Lung (tissue), 12 donors: Measurements from ENCODE around the gene FBXL17. TPM values are rescaled to one million over a fixed set of nuclear protein-coding genes. Genes with fewer than 3 reads are reported as not detected.

Source experiments
- ATAC-seq: fragments of 200-7000 bp; cut with Tn5 transposase; one replicate; pipeline ENCODE4 v1.9.1; 2020; ENCODE audit warnings: moderate number of reproducible peaks; ENCODE audit not compliant: insufficient read depth, low FRiP score
- DNase-seq, 3 donors: peaks; one replicate each; pipeline ENCODE4 v3.0.0-alpha.2; 2013 to 2017
- H3K27ac ChIP-seq, 2 donors: one replicate each; pipeline ENCODE4 v1.5.1; 2013; ENCODE audit warnings: mild to moderate bottlenecking in 2 of 2, moderate library complexity in 2 of 2, control low read depth in 1 of 2, inconsistent platforms in 1 of 2, low read depth in 1 of 2, low read length in 1 of 2
- H3K27me3 ChIP-seq, 3 donors: one replicate each; pipeline ENCODE4 v1.5.1; 2013; ENCODE audit warnings: low read length in 2 of 3; ENCODE audit not compliant: control insufficient read depth in 3 of 3, insufficient read depth in 3 of 3
- H3K36me3 ChIP-seq, 4 donors: one replicate each; pipeline ENCODE4 v1.5.1; 2013; ENCODE audit warnings: low read length in 4 of 4, mild to moderate bottlenecking in 1 of 4, moderate library complexity in 1 of 4; ENCODE audit not compliant: control insufficient read depth in 4 of 4, insufficient read depth in 4 of 4
- H3K4me1 ChIP-seq, 5 donors: one replicate each; pipeline ENCODE4 v1.5.1; 2013; ENCODE audit warnings: low read length in 5 of 5, mild to moderate bottlenecking in 2 of 5, moderate library complexity in 1 of 5; ENCODE audit not compliant: control insufficient read depth in 5 of 5, insufficient read depth in 5 of 5
- H3K4me3 ChIP-seq: one replicate; pipeline ENCODE4 v1.5.1; 2013; ENCODE audit warnings: mild to moderate bottlenecking, control low read depth, moderate library complexity
- H3K9ac ChIP-seq, 2 donors: one replicate each; pipeline ENCODE4 v1.5.1; 2013; ENCODE audit warnings: low read length in 2 of 2, control low read depth in 1 of 2; ENCODE audit not compliant: insufficient read depth in 1 of 2
- H3K9me3 ChIP-seq, 4 donors: one replicate each; pipeline ENCODE4 v1.5.1; 2013; ENCODE audit warnings: low read length in 3 of 4, mild to moderate bottlenecking in 1 of 4, moderate library complexity in 1 of 4; ENCODE audit not compliant: control insufficient read depth in 4 of 4, insufficient read depth in 3 of 4
- WGBS, 2 donors: extraction: QIAGEN DNeasy Blood & Tissue Kit; methylation state at CpG; one replicate each; pipeline ENCODE4 v1.1.7; 2013; 5-methylcytosine and 5-hydroxymethylcytosine counted together
- polyA plus RNA-seq, 2 donors: library from polyadenylated mRNA; stranded (reverse); fragments of 200-250 nt; gene quantifications; one replicate each; pipeline ENCODE4 v1.2.1, GENCODE V29; 2013
- total RNA-seq, 2 donors: library from RNA; depleted of rRNA in 1 of 2; stranded (reverse); fragments of >200 nt in 1 of 2; gene quantifications; one replicate each; pipeline ENCODE4 v1.2.1, GENCODE V29; 2014 to 2021
- TF ChIP-seq, protein P1 (sequence below): IDR thresholded peaks from 2 replicates; pipeline ENCODE4 v1.5.1; 2012; ENCODE audit warnings: mild to moderate bottlenecking; ENCODE audit errors: control extremely low read depth, extremely low read depth
- donor health status: control.
- donor health status: control.
- donor health status: Bipolar disorder and iron deficiency.
- donor health status: healthy.
- donor health status: DM: yes; HTN: yes; CAD: no.

FBXL17 gene
- total and polyA plus RNA-seq, 4 donors = 4.0 to 23.9 (median 13.6) TPM

DNA sequence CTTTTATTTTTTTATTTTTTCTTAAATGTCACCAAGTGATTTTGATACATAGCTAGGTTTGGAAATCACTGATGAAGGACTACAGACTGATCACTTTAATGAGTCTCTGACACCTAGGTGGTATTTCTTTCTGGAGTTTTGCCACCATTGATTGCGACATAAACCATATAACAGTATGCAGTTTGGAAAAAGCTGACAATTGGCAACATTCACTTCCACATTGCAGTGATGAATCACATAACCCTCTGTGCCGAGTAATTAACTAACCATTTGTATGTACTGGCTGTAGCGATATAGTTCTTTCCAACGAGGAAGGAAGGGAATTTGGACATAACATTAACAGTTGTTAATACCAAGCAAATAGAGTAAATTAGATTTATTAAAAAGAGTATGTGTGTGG lies 488.3 kb downstream of the FBXL17 start:
- ATAC-seq (peak; percentile 80), DNase-seq (peak in 2 of 3 donors; percentile 60 to 77)
- Histone ChIP-seq H3K9ac (no peak overlapping the region), H3K27me3 (no peaks in the 10 kb centered on the region), H3K36me3 (no peaks in the 10 kb centered on the region), H3K4me1 (peaks cover 0 to 10% (median 2%) of the 10 kb centered on the region in 5 donors), H3K9me3 (no peaks in the 10 kb centered on the region), H3K27ac (no peak overlapping the region), H3K4me3 (no peak overlapping the region)
- 34 to 44% methylated on average over 4 of the region's 4 CpGs for WGBS, 2 donors
- TF ChIP-seq, protein P1, sequence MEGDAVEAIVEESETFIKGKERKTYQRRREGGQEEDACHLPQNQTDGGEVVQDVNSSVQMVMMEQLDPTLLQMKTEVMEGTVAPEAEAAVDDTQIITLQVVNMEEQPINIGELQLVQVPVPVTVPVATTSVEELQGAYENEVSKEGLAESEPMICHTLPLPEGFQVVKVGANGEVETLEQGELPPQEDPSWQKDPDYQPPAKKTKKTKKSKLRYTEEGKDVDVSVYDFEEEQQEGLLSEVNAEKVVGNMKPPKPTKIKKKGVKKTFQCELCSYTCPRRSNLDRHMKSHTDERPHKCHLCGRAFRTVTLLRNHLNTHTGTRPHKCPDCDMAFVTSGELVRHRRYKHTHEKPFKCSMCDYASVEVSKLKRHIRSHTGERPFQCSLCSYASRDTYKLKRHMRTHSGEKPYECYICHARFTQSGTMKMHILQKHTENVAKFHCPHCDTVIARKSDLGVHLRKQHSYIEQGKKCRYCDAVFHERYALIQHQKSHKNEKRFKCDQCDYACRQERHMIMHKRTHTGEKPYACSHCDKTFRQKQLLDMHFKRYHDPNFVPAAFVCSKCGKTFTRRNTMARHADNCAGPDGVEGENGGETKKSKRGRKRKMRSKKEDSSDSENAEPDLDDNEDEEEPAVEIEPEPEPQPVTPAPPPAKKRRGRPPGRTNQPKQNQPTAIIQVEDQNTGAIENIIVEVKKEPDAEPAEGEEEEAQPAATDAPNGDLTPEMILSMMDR = no peak

GRCh38 chr5:107889387-107889786 lies 492.5 kb downstream of the FBXL17 start:
- WGBS, 2 donors = 86 to 94% methylated on average over 3 of the region's 3 CpGs
- Histone ChIP-seq H3K27ac (no peak overlapping the region), H3K27me3 (no peaks in the 10 kb centered on the region), H3K9ac (no peak overlapping the region), H3K36me3 (no peaks in the 10 kb centered on the region), H3K4me1 (peaks cover 1 to 16% (median 3%) of the 10 kb centered on the region in 5 donors), H3K9me3 (no peaks in the 10 kb centered on the region), H3K4me3 (no peak overlapping the region)
- no peak for DNase-seq
- TF ChIP-seq, protein P1 = no peak
- ATAC-seq = no peak

- 95 to 96% methylated on average over 4 of the region's 4 CpGs for WGBS, 2 donors
- TF ChIP-seq, protein P1 = no peak
- Histone ChIP-seq H3K9ac (no peak overlapping the region), H3K9me3 (no peaks in the 10 kb centered on the region), H3K4me1 (peaks cover 0 to 7% (median 1%) of the 10 kb centered on the region in 5 donors), H3K27ac (no peak overlapping the region), H3K36me3 (no peaks in the 10 kb centered on the region), H3K27me3 (no peaks in the 10 kb centered on the region), H3K4me3 (no peak overlapping the region)
- DNase-seq = no peak
- ATAC-seq = no peak
Observed at GRCh38 chr5:107888541-107888940, 493.4 kb downstream of the FBXL17 start.

- TF ChIP-seq, protein P1 = no peak
- Histone ChIP-seq H3K27ac (no peak overlapping the region), H3K27me3 (no peaks in the 10 kb centered on the region), H3K4me1 (peaks cover 0 to 6% (median 3%) of the 10 kb centered on the region in 5 donors), H3K9me3 (no peaks in the 10 kb centered on the region), H3K4me3 (no peak overlapping the region), H3K9ac (peak overlapping the region in 1 of 2 donors; percentile 32), H3K36me3 (no peaks in the 10 kb centered on the region)
- DNase-seq (no peak), ATAC-seq (no peak)
- WGBS, 2 donors = 52 to 67% methylated on average over 11 of the region's 11 CpGs
Observed at GRCh38 chr5:107887166-107887943, 494.5 kb downstream of the FBXL17 start.
